Rectal smooth muscle tissue (tissue), 1 donor: ENCODE measurements around the gene PHACTR1.

ENCODE experiments used
- H3K27ac ChIP-seq: one replicate; pipeline ENCODE4 v1.7.0; 2013; ENCODE audit warnings: low read depth, low read length, inconsistent platforms
- H3K27me3 ChIP-seq: one replicate; pipeline ENCODE4 v1.7.0; 2013; ENCODE audit warnings: low read length; ENCODE audit not compliant: control insufficient read depth, insufficient read depth
- H3K36me3 ChIP-seq: one replicate; pipeline ENCODE4 v1.7.0; 2013; ENCODE audit warnings: low read length; ENCODE audit not compliant: control insufficient read depth, insufficient read depth
- H3K4me1 ChIP-seq: one replicate; pipeline ENCODE4 v1.7.0; 2013; ENCODE audit warnings: low read length; ENCODE audit not compliant: control insufficient read depth, insufficient read depth
- H3K4me3 ChIP-seq: one replicate; pipeline ENCODE4 v1.7.0; 2013; ENCODE audit warnings: low read length
- H3K9ac ChIP-seq: one replicate; pipeline ENCODE4 v1.7.0; 2013; ENCODE audit warnings: low read length

The PHACTR1 gene

GRCh38 chr6:13044390-13044789 is 327.8 kb downstream of the PHACTR1 start:
- H3K27me3 ChIP-seq = no peaks in the 10 kb centered on the region
- H3K4me1 ChIP-seq = no peaks in the 10 kb centered on the region
- H3K27ac ChIP-seq = no peak overlapping the region
- H3K9ac ChIP-seq = no peak overlapping the region
- no peaks in the 10 kb centered on the region for H3K36me3 ChIP-seq
- H3K4me3 ChIP-seq = no peak overlapping the region

- no peak overlapping the region for H3K4me3 ChIP-seq
- H3K4me1 ChIP-seq = no peaks in the 10 kb centered on the region
Observed at GRCh38 chr6:13044896-13045295, 328.3 kb downstream of the PHACTR1 start.

DNA sequence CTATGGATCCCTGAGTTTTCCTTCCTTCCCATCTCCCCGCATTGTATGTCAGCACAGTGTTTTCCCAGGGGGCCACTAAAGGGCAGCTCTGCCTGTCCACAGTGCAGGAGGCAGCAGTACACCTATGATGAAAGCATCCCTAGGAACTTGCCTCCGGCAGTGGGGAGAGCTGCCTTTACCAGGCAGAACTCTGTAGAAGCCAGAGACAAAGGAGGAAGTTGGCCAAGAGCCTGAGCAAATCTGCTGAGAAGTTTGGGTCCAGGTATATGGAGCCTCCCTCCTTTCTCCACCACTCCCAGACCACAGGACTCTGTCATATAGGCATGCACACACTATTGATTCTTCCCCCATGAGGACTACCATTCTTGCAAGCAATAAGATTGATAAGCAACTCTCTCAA is 329.1 kb downstream of the PHACTR1 start:
- H3K9ac ChIP-seq = no peak overlapping the region
- no peaks in the 10 kb centered on the region for H3K4me1 ChIP-seq
- H3K27ac ChIP-seq = no peak overlapping the region
- no peaks in the 10 kb centered on the region for H3K27me3 ChIP-seq
- H3K4me3 ChIP-seq = no peak overlapping the region
- no peaks in the 10 kb centered on the region for H3K36me3 ChIP-seq

More at GRCh38 chr6:13044896-13045295, 328.3 kb downstream of the PHACTR1 start:
- H3K27me3 ChIP-seq = no peaks in the 10 kb centered on the region
- H3K27ac ChIP-seq = no peak overlapping the region
- H3K9ac ChIP-seq = no peak overlapping the region
- no peaks in the 10 kb centered on the region for H3K36me3 ChIP-seq

DNA sequence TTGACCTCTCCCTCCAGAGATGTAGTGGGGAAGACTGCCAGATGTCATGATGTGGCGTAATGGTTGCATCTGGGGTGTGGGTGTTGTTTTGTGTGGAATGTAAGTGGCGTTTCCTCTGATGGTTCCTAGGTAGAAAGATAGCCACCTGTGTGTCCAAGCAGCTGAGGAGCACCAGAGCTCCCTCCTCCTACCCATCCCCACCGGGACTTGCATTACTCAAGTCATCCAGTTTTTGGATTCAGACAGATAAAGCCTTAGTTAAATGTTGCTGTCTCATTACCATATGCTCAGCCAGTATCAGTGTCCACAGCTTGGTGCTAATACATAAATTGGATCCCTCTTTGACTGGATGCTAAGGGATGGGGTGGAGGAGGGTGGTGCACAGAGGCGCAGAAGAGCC is 329.5 kb downstream of the PHACTR1 start:
- Histone ChIP-seq H3K27me3 (no peaks in the 10 kb centered on the region), H3K27ac (no peak overlapping the region), H3K4me1 (no peaks in the 10 kb centered on the region), H3K9ac (no peak overlapping the region), H3K36me3 (no peaks in the 10 kb centered on the region), H3K4me3 (no peak overlapping the region)

DNA sequence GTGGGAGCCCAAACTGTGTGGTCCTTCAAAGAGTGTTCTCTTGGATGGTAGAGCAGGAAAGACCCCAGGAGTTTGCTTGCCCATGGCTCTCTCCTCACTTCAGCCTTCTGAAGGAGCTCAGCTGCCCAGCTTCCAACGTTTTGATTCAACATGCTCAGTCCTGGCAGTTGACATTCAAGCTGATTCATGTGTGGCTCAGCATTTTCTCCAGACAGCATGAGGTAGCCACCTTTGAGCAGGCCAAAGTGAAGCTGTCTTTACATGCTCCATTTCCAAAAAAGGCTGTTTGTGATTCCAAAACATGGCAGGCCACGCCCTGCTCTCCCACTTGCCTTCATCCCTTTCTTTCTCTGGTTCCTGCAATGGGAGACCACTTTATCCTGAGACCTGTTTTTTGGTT is 331.5 kb downstream of the PHACTR1 start:
- H3K36me3 ChIP-seq = no peaks in the 10 kb centered on the region
- no peak overlapping the region for H3K9ac ChIP-seq
- no peak overlapping the region for H3K4me3 ChIP-seq
- no peaks in the 10 kb centered on the region for H3K27me3 ChIP-seq
- H3K27ac ChIP-seq = no peak overlapping the region
- H3K4me1 ChIP-seq = no peaks in the 10 kb centered on the region

GRCh38 chr6:13049666-13050254 is 333.2 kb downstream of the PHACTR1 start:
- Histone ChIP-seq H3K4me3 (no peak overlapping the region), H3K9ac (no peak overlapping the region), H3K27me3 (no peaks in the 10 kb centered on the region), H3K27ac (no peak overlapping the region), H3K36me3 (no peaks in the 10 kb centered on the region), H3K4me1 (no peaks in the 10 kb centered on the region)

DNA sequence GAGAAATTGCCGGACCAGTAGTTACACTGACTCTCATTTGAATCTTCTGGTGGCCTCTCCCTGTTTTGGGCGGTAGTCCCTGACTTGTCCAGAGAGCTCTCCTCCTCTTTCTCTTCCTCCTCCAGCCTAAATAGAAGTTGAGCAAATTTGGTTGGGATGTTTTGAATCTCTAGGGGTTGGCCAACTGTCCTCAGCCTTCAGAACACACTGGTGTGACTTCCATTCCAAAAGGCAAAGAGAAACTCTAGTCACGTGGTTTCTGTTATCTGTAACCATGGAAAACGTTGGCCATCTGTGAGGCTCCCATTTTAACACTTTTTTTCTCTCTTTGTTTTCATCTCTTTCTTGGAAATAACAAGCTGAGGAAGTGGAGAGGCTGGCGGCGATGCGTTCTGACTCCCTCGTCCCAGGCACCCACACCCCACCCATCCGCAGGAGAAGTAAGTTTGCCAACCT is 336.5 kb downstream of the PHACTR1 start:
- Histone ChIP-seq H3K36me3 (no peaks in the 10 kb centered on the region), H3K4me1 (no peaks in the 10 kb centered on the region), H3K27ac (no peak overlapping the region), H3K27me3 (no peaks in the 10 kb centered on the region), H3K9ac (no peak overlapping the region), H3K4me3 (no peak overlapping the region)

DNA sequence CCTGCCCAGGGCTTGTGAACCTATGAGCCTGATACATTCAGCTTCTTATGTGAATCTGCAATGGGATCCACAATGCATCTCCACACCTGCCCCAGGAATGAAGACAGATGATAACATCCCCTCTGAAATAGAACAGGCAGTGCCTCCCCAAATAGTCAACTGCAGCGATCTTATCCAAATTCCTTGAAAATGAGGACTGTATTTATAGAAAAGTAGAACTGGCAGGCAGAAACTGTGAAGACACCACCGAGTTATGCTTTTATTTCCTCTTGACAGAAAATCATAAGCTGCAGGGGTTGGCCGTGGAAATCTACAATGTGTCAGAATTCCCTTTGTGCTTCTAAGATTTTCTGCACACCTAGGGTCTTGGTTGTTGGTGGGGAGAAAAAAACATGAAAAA is 341.5 kb downstream of the PHACTR1 start:
- Histone ChIP-seq H3K27ac (no peak overlapping the region), H3K9ac (no peak overlapping the region), H3K4me1 (no peaks in the 10 kb centered on the region), H3K27me3 (no peaks in the 10 kb centered on the region), H3K4me3 (no peak overlapping the region), H3K36me3 (no peaks in the 10 kb centered on the region)

DNA sequence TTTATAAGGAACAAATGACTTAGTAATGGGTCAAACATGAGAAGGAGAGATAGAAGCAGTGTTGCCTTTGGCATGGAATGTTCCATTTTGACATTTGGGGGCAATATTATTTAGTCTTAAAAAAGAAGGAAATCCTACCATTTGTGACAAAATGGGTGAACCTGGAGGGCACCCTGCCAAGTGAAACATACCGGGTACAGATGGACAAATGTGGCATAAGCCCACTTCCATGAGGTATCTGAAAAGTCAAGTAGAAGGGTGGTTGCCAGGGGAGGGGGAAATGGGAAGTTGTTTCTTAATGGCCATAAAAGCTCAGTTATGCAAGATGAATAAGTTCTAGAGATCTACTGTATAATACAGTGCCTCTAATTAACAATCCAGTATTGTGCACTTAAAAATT is 342.5 kb downstream of the PHACTR1 start:
- H3K27me3 ChIP-seq = no peaks in the 10 kb centered on the region
- no peaks in the 10 kb centered on the region for H3K36me3 ChIP-seq
- no peak overlapping the region for H3K27ac ChIP-seq
- no peaks in the 10 kb centered on the region for H3K4me1 ChIP-seq
- H3K9ac ChIP-seq = no peak overlapping the region
- no peak overlapping the region for H3K4me3 ChIP-seq

DNA sequence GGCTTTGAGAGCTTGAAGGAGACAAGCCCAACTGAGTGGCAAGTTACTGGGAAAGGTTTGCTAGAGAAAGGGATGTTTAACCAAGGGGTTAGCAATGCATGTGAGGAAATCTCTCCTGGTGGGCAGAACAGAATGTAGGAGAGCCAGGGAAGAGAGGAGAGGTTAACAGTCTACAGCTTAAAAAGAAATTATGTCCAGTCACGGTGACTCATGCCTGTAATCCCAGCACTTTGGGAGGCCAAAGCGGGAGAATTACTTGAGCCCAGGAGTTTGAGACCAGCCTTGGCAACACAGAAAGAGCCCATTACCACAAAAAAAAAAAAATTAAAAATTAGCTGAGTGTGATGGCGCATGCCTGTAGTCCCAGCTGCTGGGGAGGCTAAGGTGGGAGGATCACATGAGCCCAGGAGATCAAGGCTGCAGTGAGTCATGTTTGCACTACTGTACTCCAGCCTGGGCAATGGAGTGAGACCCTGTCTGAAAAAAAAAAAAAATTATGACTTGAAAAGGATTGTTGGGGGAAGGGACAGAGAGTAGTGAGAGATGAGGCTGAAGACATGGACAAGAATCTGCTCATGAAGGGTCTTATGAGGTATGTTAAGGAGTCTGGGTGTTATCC is 346.8 kb downstream of the PHACTR1 start:
- H3K36me3 ChIP-seq = no peaks in the 10 kb centered on the region
- no peak overlapping the region for H3K4me3 ChIP-seq
- H3K4me1 ChIP-seq = no peaks in the 10 kb centered on the region
- H3K9ac ChIP-seq = no peak overlapping the region
- H3K27ac ChIP-seq = no peak overlapping the region
- no peaks in the 10 kb centered on the region for H3K27me3 ChIP-seq

DNA sequence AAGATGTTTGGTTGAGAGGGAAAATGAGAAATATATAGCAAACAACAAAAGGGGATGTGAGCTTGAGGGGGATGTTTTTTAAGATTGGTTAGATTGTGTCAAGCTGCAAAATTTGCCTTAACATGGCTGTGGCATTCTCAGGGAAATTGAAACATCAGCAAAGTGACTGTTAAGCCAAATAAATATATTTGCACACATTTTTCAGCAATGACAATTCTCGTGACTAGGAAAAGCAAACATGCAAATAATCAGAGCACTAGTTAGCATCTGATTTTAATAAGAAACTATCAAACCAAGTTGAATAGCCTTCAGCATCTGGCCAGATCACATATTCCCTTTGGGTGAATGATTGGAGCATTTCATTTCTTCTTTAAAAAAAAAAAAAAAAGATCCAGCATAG is 349.0 kb downstream of the PHACTR1 start:
- H3K27me3 ChIP-seq = no peaks in the 10 kb centered on the region
- H3K4me3 ChIP-seq = no peak overlapping the region
- no peaks in the 10 kb centered on the region for H3K36me3 ChIP-seq
- H3K27ac ChIP-seq = no peak overlapping the region
- no peak overlapping the region for H3K9ac ChIP-seq
- H3K4me1 ChIP-seq = no peaks in the 10 kb centered on the region

GRCh38 chr6:13066050-13066449 is 349.5 kb downstream of the PHACTR1 start:
- no peak overlapping the region for H3K27ac ChIP-seq
- no peaks in the 10 kb centered on the region for H3K4me1 ChIP-seq
- no peak overlapping the region for H3K4me3 ChIP-seq
- H3K36me3 ChIP-seq = no peaks in the 10 kb centered on the region
- no peak overlapping the region for H3K9ac ChIP-seq
- H3K27me3 ChIP-seq = no peaks in the 10 kb centered on the region

DNA sequence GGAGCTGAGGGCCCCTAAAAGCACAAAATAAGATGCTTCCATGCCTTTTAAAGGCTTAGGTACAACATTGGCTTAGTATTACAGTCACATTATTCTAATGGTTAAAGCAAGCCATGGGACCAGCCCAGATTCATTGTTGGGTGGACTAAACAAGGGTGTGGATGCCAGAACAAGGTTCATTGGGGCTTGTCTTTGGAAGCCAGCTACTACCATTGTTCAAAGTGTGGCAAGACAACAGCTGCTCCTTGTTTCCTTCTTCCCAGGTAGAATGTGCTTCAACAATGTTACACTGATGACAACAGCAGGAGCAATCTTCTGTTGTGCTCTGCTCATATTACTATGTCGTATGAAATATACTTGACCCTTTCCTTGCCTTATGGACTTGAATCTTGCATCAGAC is 350.3 kb downstream of the PHACTR1 start:
- H3K36me3 ChIP-seq = no peaks in the 10 kb centered on the region
- no peak overlapping the region for H3K27ac ChIP-seq
- H3K27me3 ChIP-seq = no peaks in the 10 kb centered on the region
- H3K9ac ChIP-seq = no peak overlapping the region
- H3K4me1 ChIP-seq = no peaks in the 10 kb centered on the region
- no peak overlapping the region for H3K4me3 ChIP-seq
